Mesenchymal stem cell (in vitro differentiated cells and primary cell): ENCODE results near the gene BAHCC1.

Experiments
- DNase-seq: peaks from one replicate; pipeline ENCODE4 v3.0.0-alpha.2; 2013
- H2AFZ ChIP-seq: one replicate; pipeline ENCODE4 v1.6.1; 2013; ENCODE audit warnings: low read depth, mild to moderate bottlenecking, control low read depth, inconsistent platforms, low read length, moderate library complexity
- H2AK5ac ChIP-seq: 2 replicates; pipeline ENCODE4 v1.6.1; 2013; ENCODE audit warnings: low read length, moderate library complexity, mild to moderate bottlenecking, inconsistent platforms; ENCODE audit not compliant: severe bottlenecking
- H2BK120ac ChIP-seq: one replicate; pipeline ENCODE4 v1.6.1; 2013; ENCODE audit warnings: low read depth, mild to moderate bottlenecking, inconsistent platforms, low read length, moderate library complexity
- H2BK12ac ChIP-seq, 2 experiments: one replicate each; pipeline ENCODE4 v1.6.1; 2013; ENCODE audit warnings: inconsistent platforms in 2 of 2, low read length in 2 of 2, mild to moderate bottlenecking in 2 of 2, moderate library complexity in 2 of 2, control low read depth in 1 of 2
- H2BK15ac ChIP-seq: one replicate; pipeline ENCODE4 v1.6.1; 2013; ENCODE audit warnings: mild to moderate bottlenecking, low read depth, inconsistent platforms; ENCODE audit not compliant: poor library complexity, severe bottlenecking
- H2BK5ac ChIP-seq: 2 replicates; pipeline ENCODE4 v1.6.1; 2013; ENCODE audit warnings: low read depth, mild to moderate bottlenecking, low read length, control low read depth, inconsistent platforms; ENCODE audit not compliant: poor library complexity, severe bottlenecking
- H3K14ac ChIP-seq, 2 experiments: one replicate each; pipeline ENCODE4 v1.6.1; 2013; ENCODE audit warnings: inconsistent platforms in 2 of 2, low read length in 2 of 2, control low read depth in 1 of 2, mild to moderate bottlenecking in 1 of 2, moderate library complexity in 1 of 2
- H3K18ac ChIP-seq, 2 experiments: one replicate each; pipeline ENCODE4 v1.6.1; 2013; ENCODE audit warnings: inconsistent platforms in 2 of 2, low read length in 2 of 2, control low read depth in 1 of 2, low read depth in 1 of 2, mild to moderate bottlenecking in 1 of 2
- H3K23ac ChIP-seq, 2 experiments: one replicate each; pipeline ENCODE4 v1.6.1; 2013; ENCODE audit warnings: inconsistent platforms in 2 of 2, low read length in 2 of 2, mild to moderate bottlenecking in 2 of 2, moderate library complexity in 2 of 2, control low read depth in 1 of 2
- H3K27ac ChIP-seq: 2 replicates; pipeline ENCODE4 v1.5.1; 2013; ENCODE audit warnings: mild to moderate bottlenecking, moderate library complexity, low read length, control low read depth, inconsistent platforms; ENCODE audit not compliant: poor library complexity, severe bottlenecking
- H3K27me3 ChIP-seq, 2 experiments: 2 replicates each; pipeline versions ENCODE4 v1.6.1 to v1.7.0; 2013; ENCODE audit warnings: low read length in 2 of 2, mild to moderate bottlenecking in 2 of 2, moderate library complexity in 2 of 2, control low read depth in 1 of 2, inconsistent platforms in 1 of 2; ENCODE audit not compliant: control insufficient read depth in 1 of 2, insufficient read depth in 1 of 2
- H3K36me3 ChIP-seq, 2 experiments: 2 replicates each; pipeline versions ENCODE4 v1.6.1 to v1.7.0; 2013; ENCODE audit warnings: low read length in 2 of 2, control low read depth in 1 of 2, inconsistent platforms in 1 of 2, low read depth in 1 of 2, mild to moderate bottlenecking in 1 of 2; ENCODE audit not compliant: insufficient read depth in 2 of 2, control insufficient read depth in 1 of 2
- H3K4ac ChIP-seq, 2 experiments: one replicate each; pipeline ENCODE4 v1.6.1; 2013; ENCODE audit warnings: inconsistent platforms in 2 of 2, low read length in 2 of 2, mild to moderate bottlenecking in 2 of 2, moderate library complexity in 2 of 2, control low read depth in 1 of 2, low read depth in 1 of 2
- H3K4me1 ChIP-seq: 2 replicates; pipeline ENCODE4 v1.6.1; 2013; ENCODE audit warnings: low read depth, low read length, control low read depth; ENCODE audit not compliant: control insufficient read depth, insufficient read depth
- H3K4me2 ChIP-seq: 2 replicates; pipeline ENCODE4 v1.6.1; 2013; ENCODE audit warnings: low read length, mild to moderate bottlenecking, inconsistent platforms; ENCODE audit not compliant: poor library complexity, severe bottlenecking
- H3K4me3 ChIP-seq, 2 experiments: 2 replicates each; pipeline versions ENCODE4 v1.5.1 to v1.7.0; 2013; ENCODE audit warnings: low read length in 2 of 2, mild to moderate bottlenecking in 2 of 2, control low read depth in 1 of 2, low read depth in 1 of 2; ENCODE audit not compliant: insufficient read depth in 1 of 2
- H3K79me1 ChIP-seq: replicated peaks from 2 replicates; pipeline ENCODE4 v1.6.1; 2013; ENCODE audit warnings: mild to moderate bottlenecking, control low read depth, low read length, inconsistent platforms; ENCODE audit not compliant: poor library complexity, severe bottlenecking
- H3K9ac ChIP-seq: 2 replicates; pipeline ENCODE4 v1.7.0; 2013; ENCODE audit warnings: mild to moderate bottlenecking, low read length, moderate library complexity
- H3K9me3 ChIP-seq: 2 replicates; pipeline ENCODE4 v1.7.0; 2013; ENCODE audit warnings: mild to moderate bottlenecking, low read length; ENCODE audit not compliant: control insufficient read depth
- H4K8ac ChIP-seq: one replicate; pipeline ENCODE4 v1.6.1; 2013; ENCODE audit warnings: inconsistent platforms, mild to moderate bottlenecking, low read length, moderate library complexity
- H4K91ac ChIP-seq: one replicate; pipeline ENCODE4 v1.6.1; 2013; ENCODE audit warnings: mild to moderate bottlenecking, low read length, inconsistent platforms
- WGBS: methylation state at CpG from one replicate; pipeline ENCODE4 v1.1.7; 2013; ENCODE audit warnings: mixed read lengths; 5-methylcytosine and 5-hydroxymethylcytosine counted together

The BAHCC1 gene

GRCh38 chr17:81464586-81464985 is 69.3 kb downstream of the BAHCC1 start:
- no peak overlapping the region for H3K18ac ChIP-seq
- no peak overlapping the region for H4K8ac ChIP-seq
- WGBS = 88% methylated on average over 8 of the region's 9 CpGs
- H2BK12ac ChIP-seq = no peak overlapping the region
- H2BK5ac ChIP-seq = no peak overlapping the region
- no peak overlapping the region for H3K23ac ChIP-seq
- H2AFZ ChIP-seq = no peak overlapping the region
- no peak overlapping the region for H2BK120ac ChIP-seq
- no peak overlapping the region for H3K9ac ChIP-seq
- H3K79me1 ChIP-seq = no peaks in the 10 kb centered on the region
- no peak overlapping the region for H2BK15ac ChIP-seq
- no peak overlapping the region for H2AK5ac ChIP-seq
- H3K36me3 ChIP-seq = peaks cover 21 to 49% of the 10 kb centered on the region in 2 experiments
- H3K14ac ChIP-seq = no peak overlapping the region
- H3K27ac ChIP-seq = no peak overlapping the region
- peaks cover 15% of the 10 kb centered on the region for H3K4me1 ChIP-seq
- no peak for DNase-seq
- no peak overlapping the region for H4K91ac ChIP-seq
- H3K9me3 ChIP-seq = no peaks in the 10 kb centered on the region
- no peak overlapping the region for H3K4me3 ChIP-seq
- H3K4ac ChIP-seq = no peak overlapping the region
- H3K27me3 ChIP-seq = no peaks in the 10 kb centered on the region
- no peak overlapping the region for H3K4me2 ChIP-seq

GRCh38 chr17:81465910-81466309 is 70.7 kb downstream of the BAHCC1 start:
- WGBS = 90% methylated on average over 10 of the region's 17 CpGs
- H3K4ac ChIP-seq = no peak overlapping the region
- H2BK5ac ChIP-seq = no peak overlapping the region
- no peak overlapping the region for H2BK15ac ChIP-seq
- peak; percentile 26 for DNase-seq
- H3K27me3 ChIP-seq = no peaks in the 10 kb centered on the region
- H3K27ac ChIP-seq = no peak overlapping the region
- H3K14ac ChIP-seq = no peak overlapping the region
- H3K4me3 ChIP-seq = no peak overlapping the region
- H3K9me3 ChIP-seq = no peaks in the 10 kb centered on the region
- H3K36me3 ChIP-seq = peaks cover 21 to 36% of the 10 kb centered on the region in 2 experiments
- H3K79me1 ChIP-seq = no peaks in the 10 kb centered on the region
- H3K4me2 ChIP-seq = no peak overlapping the region
- no peak overlapping the region for H2AFZ ChIP-seq
- H4K91ac ChIP-seq = no peak overlapping the region
- no peak overlapping the region for H3K18ac ChIP-seq
- no peak overlapping the region for H3K23ac ChIP-seq
- H3K4me1 ChIP-seq = peaks cover 15% of the 10 kb centered on the region
- no peak overlapping the region for H2BK120ac ChIP-seq
- no peak overlapping the region for H2AK5ac ChIP-seq
- H3K9ac ChIP-seq = no peak overlapping the region
- no peak overlapping the region for H4K8ac ChIP-seq
- H2BK12ac ChIP-seq = no peak overlapping the region

GRCh38 chr17:81466564-81467472 is 71.6 kb downstream of the BAHCC1 start:
- no peak overlapping the region for H2BK5ac ChIP-seq
- no peak overlapping the region for H2AK5ac ChIP-seq
- no peak overlapping the region for H3K4me2 ChIP-seq
- H3K9me3 ChIP-seq = no peaks in the 10 kb centered on the region
- no peaks in the 10 kb centered on the region for H3K79me1 ChIP-seq
- no peak overlapping the region for H3K4me3 ChIP-seq
- H2BK12ac ChIP-seq = no peak overlapping the region
- WGBS = 85% methylated on average over 32 of the region's 33 CpGs
- no peak overlapping the region for H2AFZ ChIP-seq
- no peak overlapping the region for H3K14ac ChIP-seq
- H3K27me3 ChIP-seq = no peaks in the 10 kb centered on the region
- peaks cover 15% of the 10 kb centered on the region for H3K4me1 ChIP-seq
- no peak overlapping the region for H3K9ac ChIP-seq
- no peak overlapping the region for H4K8ac ChIP-seq
- no peak for DNase-seq
- H2BK15ac ChIP-seq = no peak overlapping the region
- no peak overlapping the region for H2BK120ac ChIP-seq
- H4K91ac ChIP-seq = peak overlapping the region; percentile 8
- no peak overlapping the region for H3K27ac ChIP-seq
- peaks cover 21 to 27% of the 10 kb centered on the region in 2 experiments for H3K36me3 ChIP-seq
- no peak overlapping the region for H3K4ac ChIP-seq
- no peak overlapping the region for H3K23ac ChIP-seq
- H3K18ac ChIP-seq = no peak overlapping the region

GRCh38 chr17:81468111-81468769 is 73.0 kb downstream of the BAHCC1 start:
- Histone ChIP-seq H3K4me2 (no peak overlapping the region), H2BK5ac (no peak overlapping the region), H2AFZ (no peak overlapping the region), H3K79me1 (no peaks in the 10 kb centered on the region), H3K9me3 (no peaks in the 10 kb centered on the region), H3K27ac (no peak overlapping the region), H2AK5ac (no peak overlapping the region), H3K4me3 (no peak overlapping the region), H3K9ac (no peak overlapping the region), H3K18ac (no peak overlapping the region), H2BK120ac (no peak overlapping the region), H3K14ac (no peak overlapping the region), H2BK12ac (no peak overlapping the region), H2BK15ac (no peak overlapping the region), H3K4ac (no peak overlapping the region), H3K27me3 (no peaks in the 10 kb centered on the region), H3K23ac (no peak overlapping the region), H3K4me1 (peaks cover 17% of the 10 kb centered on the region), H4K91ac (no peak overlapping the region), H4K8ac (no peak overlapping the region), H3K36me3 (peaks cover 8 to 14% of the 10 kb centered on the region in 2 experiments)
- DNase-seq = no peak
- 92% methylated on average over 18 of the region's 18 CpGs for WGBS
